ENCODE results near the gene DCAF15. TPM values are rescaled to one million over a fixed set of nuclear protein-coding genes. Genes with fewer than 3 reads are reported as not detected.
"Not testable (repeated sequence)": the region's sequence is repeated elsewhere in the genome, so short reads cannot be mapped to it uniquely, and the experiment has no call there.

DCAF15 gene
- total and polyA plus RNA-seq, 8 donors, result 7.8 to 50.7 (median 12.3) TPM

- no peak for TF ChIP-seq CTCF (IDR thresholded peaks at IDR 0.05)
- H3K36me3 ChIP-seq, result peaks cover 9 to 76% (median 25%) of the 10 kb centered on the region in 3 donors
- FAIRE-seq, result no peak
- WGBS, 2 donors, result 81 to 87% methylated on average over 14 of the region's 14 CpGs
- ATAC-seq, result no peak
- no peaks in the 10 kb centered on the region for H3K27me3 ChIP-seq
- H3K4me3 ChIP-seq, result no peak overlapping the region
- intact Hi-C loops (cut with DNase I), result no loop called here
- DNase-seq, result no peak
- no peaks in the 10 kb centered on the region for H3K4me1 ChIP-seq
- H3K27ac ChIP-seq, result no peak overlapping the region
- H3K9me3 ChIP-seq, result no peaks in the 10 kb centered on the region
Observed at GRCh38 chr19:13917888-13918406, 34.4 kb upstream of the DCAF15 start.

GRCh38 chr19:13918726-13919411, 33.4 kb upstream of the DCAF15 start:
- ATAC-seq (no peak), FAIRE-seq (no peak), DNase-seq (peak in 1 of 6 donors; percentile 67)
- intact Hi-C loops (cut with DNase I), result no loop called here
- Histone ChIP-seq H3K4me3 (no peak overlapping the region), H3K9me3 (no peaks in the 10 kb centered on the region), H3K4me1 (no peaks in the 10 kb centered on the region), H3K36me3 (peaks cover 6 to 75% (median 29%) of the 10 kb centered on the region in 3 donors), H3K27me3 (no peaks in the 10 kb centered on the region), H3K27ac (no peak overlapping the region)
- no peak for TF ChIP-seq CTCF (IDR thresholded peaks at IDR 0.05)
- 89 to 90% methylated on average over 30 to 34 of the region's 34 CpGs for WGBS, 2 donors

- H3K36me3 ChIP-seq, result peaks cover 5 to 69% (median 30%) of the 10 kb centered on the region in 3 donors
- FAIRE-seq (no peak), DNase-seq (peak in 1 of 6 donors; percentile 65), ATAC-seq (no peak)
- no peaks in the 10 kb centered on the region for H3K27me3 ChIP-seq
- H3K27ac ChIP-seq, result no peak overlapping the region
- TF ChIP-seq CTCF (IDR thresholded peaks at IDR 0.05), result no peak
- no peaks in the 10 kb centered on the region for H3K4me1 ChIP-seq
- WGBS, 2 donors, result 98 to 99% methylated on average over 10 to 11 of the region's 11 CpGs
- H3K9me3 ChIP-seq, result no peaks in the 10 kb centered on the region
- intact Hi-C loops (cut with DNase I), result no loop called here
- H3K4me3 ChIP-seq, result no peak overlapping the region
Observed at GRCh38 chr19:13920524-13920923, 31.8 kb upstream of the DCAF15 start.

GRCh38 chr19:13920940-13921747, 31.2 kb upstream of the DCAF15 start:
- WGBS, 2 donors, result 90 to 98% methylated on average over 2 of the region's 2 CpGs
- Histone ChIP-seq H3K36me3 (peaks cover 0 to 69% (median 30%) of the 10 kb centered on the region in 3 donors), H3K27ac (no peak overlapping the region), H3K27me3 (no peaks in the 10 kb centered on the region), H3K4me1 (no peaks in the 10 kb centered on the region), H3K4me3 (no peak overlapping the region), H3K9me3 (no peaks in the 10 kb centered on the region)
- no peak for FAIRE-seq
- TF ChIP-seq CTCF (IDR thresholded peaks at IDR 0.05), result no peak
- peak; percentile 53 to 79 (median 66) for ATAC-seq
- no peak for DNase-seq
- intact Hi-C loops (cut with DNase I), result no loop called here

GRCh38 chr19:13922118-13922517, 30.2 kb upstream of the DCAF15 start:
- 94 to 96% methylated on average over 6 of the region's 6 CpGs for WGBS, 2 donors
- FAIRE-seq; intact Hi-C loops (cut with DNase I); H3K4me1 ChIP-seq; H3K27me3 ChIP-seq; H3K4me3 ChIP-seq; ATAC-seq; H3K27ac ChIP-seq; H3K9me3 ChIP-seq; DNase-seq: not testable (repeated sequence)
- H3K36me3 ChIP-seq, result peaks cover 0 to 67% (median 30%) of the 10 kb centered on the region in 3 donors

All from pancreas (tissue), 10 donors.